ENCODE data around the gene DOCK1.

DNA sequence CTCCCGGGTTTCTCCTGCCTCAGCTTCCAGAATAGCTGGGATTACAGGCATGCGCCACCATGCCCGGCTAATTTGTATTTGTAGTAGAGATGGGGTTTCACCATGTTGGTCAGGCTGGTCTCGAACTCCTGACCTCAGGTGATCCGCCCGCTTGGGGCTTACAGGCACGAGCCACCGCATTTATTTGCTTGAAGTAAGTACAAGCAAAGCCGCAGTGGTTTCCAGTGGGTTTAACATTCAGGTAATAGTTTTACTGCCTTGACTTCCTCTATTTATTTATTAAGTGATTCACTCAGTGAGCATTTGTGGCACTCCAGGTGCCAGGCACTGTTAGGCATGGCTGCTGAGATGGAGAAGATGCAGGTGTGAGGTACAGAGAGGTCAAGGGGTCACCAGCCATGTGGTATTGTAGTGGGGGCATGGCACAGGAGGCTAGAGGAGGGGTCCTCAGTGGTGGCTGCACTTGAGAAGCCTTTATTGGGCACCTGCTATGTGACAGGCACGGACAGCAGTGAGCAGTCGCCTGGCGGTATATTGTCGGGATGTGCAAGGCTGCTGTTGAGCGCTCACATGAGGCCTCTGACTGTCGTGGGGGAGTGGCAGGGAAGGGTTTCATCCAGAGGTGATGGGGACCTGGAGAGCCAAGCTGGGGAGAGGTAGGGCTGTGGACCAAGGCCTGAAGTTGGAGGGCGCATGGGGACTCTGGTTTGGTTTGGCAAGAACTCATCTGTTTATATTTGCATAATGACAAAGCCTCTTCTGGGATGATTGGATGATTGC lies 54.9 kb downstream of the DOCK1 start:
- no peak for TF ChIP-seq EZH2 (IDR thresholded peaks at IDR 0.05; ENCODE audit: low read length, missing control alignments)
- TF ChIP-seq, protein P1, sequence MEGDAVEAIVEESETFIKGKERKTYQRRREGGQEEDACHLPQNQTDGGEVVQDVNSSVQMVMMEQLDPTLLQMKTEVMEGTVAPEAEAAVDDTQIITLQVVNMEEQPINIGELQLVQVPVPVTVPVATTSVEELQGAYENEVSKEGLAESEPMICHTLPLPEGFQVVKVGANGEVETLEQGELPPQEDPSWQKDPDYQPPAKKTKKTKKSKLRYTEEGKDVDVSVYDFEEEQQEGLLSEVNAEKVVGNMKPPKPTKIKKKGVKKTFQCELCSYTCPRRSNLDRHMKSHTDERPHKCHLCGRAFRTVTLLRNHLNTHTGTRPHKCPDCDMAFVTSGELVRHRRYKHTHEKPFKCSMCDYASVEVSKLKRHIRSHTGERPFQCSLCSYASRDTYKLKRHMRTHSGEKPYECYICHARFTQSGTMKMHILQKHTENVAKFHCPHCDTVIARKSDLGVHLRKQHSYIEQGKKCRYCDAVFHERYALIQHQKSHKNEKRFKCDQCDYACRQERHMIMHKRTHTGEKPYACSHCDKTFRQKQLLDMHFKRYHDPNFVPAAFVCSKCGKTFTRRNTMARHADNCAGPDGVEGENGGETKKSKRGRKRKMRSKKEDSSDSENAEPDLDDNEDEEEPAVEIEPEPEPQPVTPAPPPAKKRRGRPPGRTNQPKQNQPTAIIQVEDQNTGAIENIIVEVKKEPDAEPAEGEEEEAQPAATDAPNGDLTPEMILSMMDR (conservative IDR thresholded peaks at IDR 0.05 in 1 of 2, IDR thresholded peaks at IDR 0.05 in 1 of 2; ENCODE audit: low read depth in 1 of 2, low read length in 2 of 2) = no peak

Data from fibroblast of lung (primary cell).